Psoas muscle (tissue), 8 donors: Measurements from ENCODE around the gene STK36. TPM values are rescaled to one million over a fixed set of nuclear protein-coding genes. Genes with fewer than 3 reads are reported as not detected.

Source experiments
- ATAC-seq, 4 donors: fragments of 200-7000 bp; cut with Tn5 transposase; one replicate each; pipeline ENCODE4 v1.9.1; 2020; ENCODE audit warnings: moderate library complexity in 3 of 4, mild to moderate bottlenecking in 2 of 4
- DNase-seq, 2 donors: peaks; one replicate each; pipeline ENCODE4 v3.0.0-alpha.2; 2020
- H3K27ac ChIP-seq: fragments of 200-600 bp; one replicate; pipeline ENCODE4 v1.8.0; 2022
- H3K27me3 ChIP-seq, 3 donors: fragments of 200-600 bp in 1 of 3; one replicate each; pipeline versions ENCODE4 v1.6.1 to v1.8.0; 2013 to 2022; ENCODE audit warnings: low read length in 2 of 3, mild to moderate bottlenecking in 2 of 3, moderate library complexity in 1 of 3; ENCODE audit not compliant: insufficient read depth in 3 of 3
- H3K36me3 ChIP-seq, 2 donors: fragments of 200-600 bp in 1 of 2; one replicate each; pipeline versions ENCODE4 v1.6.1 to v1.8.0; 2013 to 2022; ENCODE audit warnings: low read depth in 1 of 2, mild to moderate bottlenecking in 1 of 2, moderate library complexity in 1 of 2; ENCODE audit not compliant: insufficient read depth in 1 of 2
- H3K4me1 ChIP-seq: fragments of 200-600 bp; one replicate; pipeline ENCODE4 v1.8.0; 2022
- H3K4me3 ChIP-seq: fragments of 200-600 bp; one replicate; pipeline ENCODE4 v1.8.0; 2022; ENCODE audit warnings: mild to moderate bottlenecking
- H3K9me3 ChIP-seq: fragments of 200-600 bp; one replicate; pipeline ENCODE4 v1.8.0; 2022
- CTCF ChIP-seq: fragments of 200-600 bp; IDR thresholded peaks from one replicate; pipeline ENCODE4 v1.8.0; 2022; ENCODE audit warnings: antibody characterized with exemption
- WGBS, 3 donors: extraction: QIAGEN DNeasy Blood & Tissue Kit; methylation state at CpG; one replicate each; pipeline versions ENCODE4 v1.1.6 to v1.1.7; 2013; 5-methylcytosine and 5-hydroxymethylcytosine counted together
- intact Hi-C, 2 donors: fragments of 100-400 bp; cut with DNase I; formaldehyde crosslinking; loops; one replicate each; pipeline versions ENCODE4 v1.11.0 to v1.14.2; 2022
- polyA plus RNA-seq, 3 donors: library from polyadenylated mRNA; stranded (reverse); fragments of 200-250 nt; gene quantifications; one replicate each; pipeline ENCODE4 v1.2.3, GENCODE V29; 2013
- total RNA-seq, 4 donors: library from RNA; stranded (reverse); fragmentation: NEBNext Ultra II Directional in 2 of 4; extraction: Animal tissue kit (Norgen Biotek cat#: 25700) in 2 of 4; gene quantifications; one replicate each; pipeline versions ENCODE4 v1.2.1 to v1.2.4, GENCODE V29; 2021 to 2023
- donor health status: healthy with polysubstance abuse.
- donor health status: DM: no; HTN: no; CAD: no; lungs with moderate emphysema.
- donor health status: Bipolar disorder and iron deficiency.
- donor health status: healthy.
- donor health status: DM: yes; HTN: yes; CAD: no.
- donor health status: DM: no; HTN: no; CAD: no.
- donor health status: DM: no; HTN: no; CAD: no.
- donor health status: DM: yes; HTN: yes; CAD: no.

Gene STK36
- total and polyA plus RNA-seq, 7 donors, result 3.7 to 11.3 (median 7.3) TPM

DNA sequence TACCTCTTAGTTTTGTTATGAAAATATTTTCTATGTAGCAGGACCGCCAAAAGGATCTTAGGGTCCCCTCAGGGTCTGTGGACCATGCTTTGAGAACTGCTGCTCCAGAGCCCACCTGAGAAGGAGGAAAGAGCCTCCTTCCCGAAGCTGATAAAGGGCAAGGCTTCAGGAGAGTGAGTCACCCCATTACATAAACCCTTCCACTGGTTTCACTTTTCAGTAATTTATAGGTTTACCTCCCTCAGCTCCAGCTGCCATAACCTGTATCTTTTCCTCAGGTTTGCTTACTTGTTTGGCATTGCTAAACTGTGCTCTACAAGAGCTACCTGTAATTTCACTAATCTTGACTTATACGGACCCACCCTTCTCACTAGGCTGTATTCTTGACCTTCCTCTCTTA is 45.4 kb downstream of the STK36 start:
- WGBS, 3 donors, result 74 to 77% (median 76%) methylated on average over 3 of the region's 3 CpGs
- DNase-seq (no peak), ATAC-seq (peak in 3 of 4 donors; percentile 32 to 45 (median 39))
- Histone ChIP-seq H3K36me3 (peaks cover 0 to 11% of the 10 kb centered on the region in 2 donors), H3K4me1 (peaks cover 5% of the 10 kb centered on the region), H3K27me3 (no peaks in the 10 kb centered on the region), H3K4me3 (no peak overlapping the region), H3K9me3 (no peaks in the 10 kb centered on the region), H3K27ac (no peak overlapping the region)
- no peak for TF ChIP-seq CTCF
- intact Hi-C loops, result no loop called here

GRCh38 chr2:218718058-218718457 is 46.2 kb downstream of the STK36 start:
- peaks cover 0 to 11% of the 10 kb centered on the region in 2 donors for H3K36me3 ChIP-seq
- H3K4me3 ChIP-seq, result no peak overlapping the region
- H3K27me3 ChIP-seq, result no peaks in the 10 kb centered on the region
- 92 to 95% (median 94%) methylated on average over 6 to 7 of the region's 7 CpGs for WGBS, 3 donors
- H3K4me1 ChIP-seq, result peaks cover 5% of the 10 kb centered on the region
- H3K9me3 ChIP-seq, result no peaks in the 10 kb centered on the region
- no peak overlapping the region for H3K27ac ChIP-seq
- TF ChIP-seq CTCF, result no peak
- DNase-seq (no peak), ATAC-seq (no peak)
- intact Hi-C loops, result no loop called here

GRCh38 chr2:218719457-218719856 is 47.6 kb downstream of the STK36 start:
- intact Hi-C loops, result no loop called here
- H3K4me1 ChIP-seq, result peaks cover 5% of the 10 kb centered on the region
- H3K4me3 ChIP-seq, result no peak overlapping the region
- H3K27me3 ChIP-seq, result no peaks in the 10 kb centered on the region
- WGBS, 3 donors, result 71 to 83% (median 78%) methylated on average over 3 of the region's 3 CpGs
- no peak for ATAC-seq
- H3K9me3 ChIP-seq, result no peaks in the 10 kb centered on the region
- no peak for DNase-seq
- peaks cover 0 to 11% of the 10 kb centered on the region in 2 donors for H3K36me3 ChIP-seq
- H3K27ac ChIP-seq, result no peak overlapping the region
- TF ChIP-seq CTCF, result no peak

GRCh38 chr2:218720048-218721041 is 48.5 kb downstream of the STK36 start:
- H3K27me3 ChIP-seq, result no peaks in the 10 kb centered on the region
- ATAC-seq (no peak), DNase-seq (no peak)
- H3K4me3 ChIP-seq, result no peak overlapping the region
- no peaks in the 10 kb centered on the region for H3K9me3 ChIP-seq
- peaks cover 5% of the 10 kb centered on the region for H3K4me1 ChIP-seq
- no peak overlapping the region for H3K27ac ChIP-seq
- 94 to 96% (median 95%) methylated on average over 18 to 19 of the region's 19 CpGs for WGBS, 3 donors
- TF ChIP-seq CTCF, result no peak
- intact Hi-C loops, result no loop called here
- H3K36me3 ChIP-seq, result peaks cover 0 to 11% of the 10 kb centered on the region in 2 donors
